Activated CD8-positive, alpha-beta T cell treated with anti-CD3 and anti-CD28 coated beads for 36 hours (primary cell): ENCODE measurements around the gene PITRM1. TPM values are rescaled to one million over a fixed set of nuclear protein-coding genes. Genes with fewer than 3 reads are reported as not detected.
"Not testable (repeated sequence)": the region's sequence is repeated elsewhere in the genome, so short reads cannot be mapped to it uniquely, and the experiment has no call there.

Experiments used
- ATAC-seq: fragments of 200-7000 bp; cut with Tn5 transposase; one replicate; pipeline ENCODE4 v1.10.0; 2021; ENCODE audit warnings: mild to moderate bottlenecking, moderate library complexity
- CTCF ChIA-PET: fragments of 350-600 bp; sonication (Branson Sonifier 250); formaldehyde crosslinking; loops from one replicate; lab custom pipeline; 2021; ENCODE audit warnings: antibody characterized with exemption; lab: Charles Lee
- POLR2A ChIA-PET: fragments of 350-600 bp; sonication (Branson Sonifier 250); formaldehyde crosslinking; loops from one replicate; lab custom pipeline; 2021; ENCODE audit warnings: antibody characterized with exemption; lab: Charles Lee
- DNase-seq: peaks from one replicate; pipeline ENCODE4 v3.0.0-alpha.2; 2020
- H3K27ac Mint-ChIP-seq: one replicate; pipeline ENCODE4 v1.8.0; 2021; ENCODE audit warnings: mild to moderate bottlenecking, mixed read lengths
- H3K27me3 Mint-ChIP-seq: one replicate; pipeline ENCODE4 v1.8.0; 2021; ENCODE audit warnings: mixed read lengths
- H3K36me3 Mint-ChIP-seq: one replicate; pipeline ENCODE4 v1.8.0; 2021; ENCODE audit warnings: low read depth, mixed read lengths
- H3K4me1 Mint-ChIP-seq: one replicate; pipeline ENCODE4 v1.8.0; 2021; ENCODE audit warnings: low read depth, mixed read lengths
- H3K4me3 Mint-ChIP-seq: one replicate; pipeline ENCODE4 v1.8.0; 2021; ENCODE audit warnings: mild to moderate bottlenecking, moderate library complexity, mixed read lengths
- H3K9me3 Mint-ChIP-seq: one replicate; pipeline ENCODE4 v1.8.0; 2021; ENCODE audit warnings: mixed read lengths
- CTCF ChIP-seq: fragments of 200-600 bp; IDR thresholded peaks from one replicate; pipeline ENCODE4 v1.8.0; 2022; ENCODE audit warnings: antibody characterized with exemption, mild to moderate bottlenecking
- intact Hi-C: fragments of 100-400 bp; cut with micrococcal nuclease; formaldehyde crosslinking; loops from one replicate; pipeline ENCODE4 v1.10.0; 2022
- total RNA-seq, 2 experiments: library from RNA; stranded (reverse); gene quantifications; one replicate each; pipeline ENCODE4 v1.2.3, GENCODE V29; 2021

The PITRM1 gene
- total RNA-seq, 2 experiments from 2014 or later = 77.6 to 78.6 TPM

- ChIA-PET CTCF (no interaction called here), POLR2A (no interaction called here)
- no peaks in the 10 kb centered on the region for H3K9me3 Mint-ChIP-seq
- no peak for ATAC-seq
- H3K36me3 Mint-ChIP-seq = no peaks in the 10 kb centered on the region
- TF ChIP-seq CTCF = no peak
- DNase-seq = no peak
- no peak overlapping the region for H3K4me3 Mint-ChIP-seq
- H3K27ac Mint-ChIP-seq = no peak overlapping the region
- H3K27me3 Mint-ChIP-seq = peaks cover 17% of the 10 kb centered on the region
- intact Hi-C loops = loop anchor here (5.0 kb wide), 1 partner anchor 36 kb away; no protein-coding TSS in a partner anchor
- peaks cover 6% of the 10 kb centered on the region for H3K4me1 Mint-ChIP-seq
These were observed 18.2 kb upstream of the PITRM1 start for GRCh38 chr10:3190817-3191216.

DNA sequence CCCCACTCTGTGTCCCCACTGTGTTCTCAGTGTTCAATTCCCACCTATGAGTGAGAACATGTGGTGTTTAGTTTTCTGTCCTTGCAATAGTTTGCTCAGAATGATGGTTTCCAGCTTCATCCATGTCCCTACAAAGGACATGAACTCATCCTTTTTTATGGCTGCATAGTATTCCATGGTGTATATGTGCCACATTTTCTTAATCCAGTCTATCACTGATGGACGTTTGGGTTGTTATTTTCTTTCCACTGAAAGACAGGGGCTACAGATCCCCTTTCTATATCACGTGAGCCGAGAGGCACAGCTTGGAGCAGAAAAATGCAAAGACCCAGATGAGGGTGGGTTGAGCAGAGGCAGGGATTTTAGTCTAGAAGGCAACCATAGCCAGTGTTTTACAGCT, 14.6 kb upstream of the PITRM1 start:
- CTCF ChIA-PET = interaction anchor here (0.9 to 5.0 kb wide), 2 partner anchors 10 to 24 kb away, joined by 3 to 31 read pairs; no protein-coding TSS in a partner anchor
- ATAC-seq, H3K36me3 Mint-ChIP-seq, H3K9me3 Mint-ChIP-seq, intact Hi-C loops, H3K27ac Mint-ChIP-seq, H3K4me3 Mint-ChIP-seq, H3K27me3 Mint-ChIP-seq, DNase-seq, POLR2A ChIA-PET: not testable (repeated sequence)
- H3K4me1 Mint-ChIP-seq = peaks cover 14% of the 10 kb centered on the region

DNA sequence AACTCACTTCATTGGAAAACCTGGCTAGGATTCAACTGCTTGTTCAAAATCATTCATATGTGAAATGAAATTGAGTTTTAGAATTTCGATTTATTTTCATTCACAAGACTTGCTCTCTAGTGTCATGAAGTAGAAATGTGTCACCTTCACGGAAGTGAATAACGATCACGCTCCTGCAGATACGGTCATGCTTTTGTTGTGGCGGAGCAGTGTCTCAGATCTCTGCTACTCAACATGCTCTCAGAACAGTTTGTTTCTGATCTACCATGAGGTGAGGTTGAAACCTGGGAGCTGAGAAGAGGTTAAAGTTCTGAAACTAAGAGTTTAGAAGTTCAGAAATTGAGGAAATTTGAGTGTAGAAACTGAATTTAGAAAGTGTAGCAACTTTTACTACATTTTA, 13.8 kb upstream of the PITRM1 start:
- intact Hi-C loops = no loop called here
- ATAC-seq = peak; percentile 99
- no peaks in the 10 kb centered on the region for H3K9me3 Mint-ChIP-seq
- H3K27me3 Mint-ChIP-seq = peaks cover 11% of the 10 kb centered on the region
- no peaks in the 10 kb centered on the region for H3K36me3 Mint-ChIP-seq
- DNase-seq = peak; percentile 78
- TF ChIP-seq CTCF = no peak
- no peak overlapping the region for H3K4me3 Mint-ChIP-seq
- CTCF ChIA-PET = interaction anchor here (0.9 to 5.0 kb wide), 2 partner anchors 11 to 23 kb away, joined by 3 to 31 read pairs; no protein-coding TSS in a partner anchor
- peaks cover 14% of the 10 kb centered on the region for H3K4me1 Mint-ChIP-seq
- POLR2A ChIA-PET = no interaction called here
- H3K27ac Mint-ChIP-seq = peak overlapping the region; percentile 52

DNA sequence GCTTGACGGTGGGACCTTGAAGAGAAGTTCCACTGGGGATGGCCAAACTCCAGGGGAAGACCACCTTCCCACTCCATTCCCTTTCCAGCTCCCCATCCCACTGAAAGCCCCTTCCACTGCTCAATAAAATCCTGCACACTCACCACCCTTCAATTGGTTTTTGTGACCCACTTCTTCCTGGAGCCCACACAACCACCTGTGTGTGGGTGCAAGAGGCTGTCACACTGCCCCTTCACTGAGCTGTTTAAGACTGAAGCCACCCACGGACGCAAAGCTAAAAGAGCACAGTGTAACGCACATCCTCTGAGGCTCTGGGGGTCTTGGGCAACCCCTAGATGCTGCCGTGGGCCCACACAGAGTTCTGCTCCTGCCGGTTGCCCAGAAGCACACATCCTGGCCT, 12.8 kb upstream of the PITRM1 start:
- ATAC-seq (peak; percentile 37), DNase-seq (peak; percentile 42)
- POLR2A ChIA-PET = interaction anchor here (1.5 kb wide), 1 partner anchor 12 kb away, joined by 7 read pairs; the partner anchor contains the start of gene PITRM1
- Mint-ChIP-seq H3K4me1 (peaks cover 14% of the 10 kb centered on the region), H3K27ac (no peak overlapping the region), H3K9me3 (no peaks in the 10 kb centered on the region), H3K4me3 (no peak overlapping the region), H3K27me3 (peaks cover 12% of the 10 kb centered on the region), H3K36me3 (no peaks in the 10 kb centered on the region)
- intact Hi-C loops = no loop called here
- CTCF ChIA-PET = interaction anchor here (5.0 kb wide), 1 partner anchor 12 kb away, joined by 31 read pairs; no protein-coding TSS in a partner anchor
- no peak for TF ChIP-seq CTCF

- peaks cover 9% of the 10 kb centered on the region for H3K27me3 Mint-ChIP-seq
- no peak for TF ChIP-seq CTCF
- DNase-seq (no peak), ATAC-seq (no peak)
- POLR2A ChIA-PET = no interaction called here
- no peak overlapping the region for H3K4me3 Mint-ChIP-seq
- H3K9me3 Mint-ChIP-seq = no peaks in the 10 kb centered on the region
- H3K4me1 Mint-ChIP-seq = peaks cover 6% of the 10 kb centered on the region
- CTCF ChIA-PET = interaction anchor here (1.2 kb wide), 1 partner anchor 17 kb away, joined by 3 read pairs; no protein-coding TSS in a partner anchor
- no peak overlapping the region for H3K27ac Mint-ChIP-seq
- H3K36me3 Mint-ChIP-seq = no peaks in the 10 kb centered on the region
- intact Hi-C loops = no loop called here
These were observed 7.9 kb upstream of the PITRM1 start for GRCh38 chr10:3180355-3181025.
